ENCODE data around the gene USP49.

Gene USP49

GRCh38 chr6:41874741-41875140 is 20.4 kb downstream of the USP49 start:
- DNase-seq: no peak

DNA sequence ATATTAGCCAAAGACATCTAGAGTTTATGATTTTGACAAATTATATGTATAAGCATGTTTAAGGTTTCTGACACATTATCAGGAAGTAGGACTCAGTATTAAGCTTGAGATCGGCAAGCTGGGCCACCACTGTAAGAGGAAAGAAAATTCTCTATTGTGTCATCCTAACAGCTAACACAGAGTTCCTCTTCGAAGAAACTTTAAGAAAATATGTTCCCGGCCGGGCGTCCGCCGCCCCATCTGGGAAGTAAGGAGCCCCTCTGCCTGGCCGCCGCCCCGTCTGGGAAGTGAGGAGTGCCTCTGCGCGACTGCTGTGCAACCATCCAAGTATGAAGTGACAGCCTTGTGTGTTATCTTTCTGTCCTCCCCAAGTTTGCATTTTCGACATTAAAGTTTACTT is 23.0 kb downstream of the USP49 start:
- no peak for DNase-seq

DNA sequence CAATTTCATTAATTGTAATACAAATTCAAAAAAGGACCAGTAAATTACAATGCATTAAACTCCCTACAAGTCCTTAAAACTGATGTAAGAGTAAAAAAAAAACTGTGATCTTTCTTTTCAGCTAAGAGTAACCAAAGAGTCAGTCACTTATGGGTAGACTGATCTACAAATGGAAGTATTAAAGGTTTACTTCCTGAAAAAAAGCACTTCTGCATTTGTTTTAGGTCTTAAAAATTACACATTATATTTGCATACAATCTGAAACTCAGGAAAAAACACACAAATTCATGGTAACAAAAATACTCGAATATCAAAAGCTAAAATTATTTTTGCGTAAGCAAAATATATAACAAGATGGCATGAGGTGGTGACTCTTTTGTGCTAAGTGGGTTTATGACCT is 23.5 kb downstream of the USP49 start:
- no peak for DNase-seq

DNA sequence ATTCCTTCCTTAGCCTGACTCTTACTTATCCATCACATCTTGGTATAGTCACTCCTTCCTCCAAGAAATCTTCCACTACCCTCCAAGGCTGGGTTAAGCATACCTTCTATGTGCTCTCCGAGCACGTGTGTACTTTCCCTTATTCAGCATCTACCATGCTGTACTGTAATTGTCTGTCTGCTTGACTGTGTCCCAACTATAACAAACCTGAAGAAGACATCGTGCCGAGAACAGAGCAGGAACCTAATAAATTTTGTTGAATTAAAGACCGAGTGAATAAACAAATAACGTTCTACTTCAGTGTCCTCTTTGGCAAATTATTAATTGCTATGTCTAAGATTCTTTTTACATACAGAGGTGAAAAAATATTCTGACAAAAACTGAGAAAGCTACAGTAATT is 35.8 kb downstream of the USP49 start:
- no peak for DNase-seq

- DNase-seq: no peak
Observed at GRCh38 chr6:41858703-41859102, 36.5 kb downstream of the USP49 start.

DNA sequence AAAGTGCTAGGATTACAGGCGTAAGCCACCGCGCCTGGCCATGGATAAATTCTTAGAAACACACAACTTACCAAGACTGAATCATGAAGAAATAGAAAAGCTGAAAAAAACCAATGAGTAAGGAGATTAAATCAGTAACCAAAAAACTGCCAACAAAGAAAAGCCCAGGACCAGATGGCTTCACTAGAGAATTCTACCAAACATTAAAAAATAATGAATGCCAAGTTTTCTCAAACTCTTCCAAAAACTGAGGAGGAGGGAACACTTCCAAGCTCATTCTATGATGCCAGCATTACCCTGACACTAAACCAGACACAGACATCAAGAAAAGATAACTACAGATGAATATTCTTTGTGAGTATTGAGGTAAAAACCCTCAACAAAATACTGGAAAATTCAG is 44.3 kb downstream of the USP49 start:
- no peak for DNase-seq

DNA sequence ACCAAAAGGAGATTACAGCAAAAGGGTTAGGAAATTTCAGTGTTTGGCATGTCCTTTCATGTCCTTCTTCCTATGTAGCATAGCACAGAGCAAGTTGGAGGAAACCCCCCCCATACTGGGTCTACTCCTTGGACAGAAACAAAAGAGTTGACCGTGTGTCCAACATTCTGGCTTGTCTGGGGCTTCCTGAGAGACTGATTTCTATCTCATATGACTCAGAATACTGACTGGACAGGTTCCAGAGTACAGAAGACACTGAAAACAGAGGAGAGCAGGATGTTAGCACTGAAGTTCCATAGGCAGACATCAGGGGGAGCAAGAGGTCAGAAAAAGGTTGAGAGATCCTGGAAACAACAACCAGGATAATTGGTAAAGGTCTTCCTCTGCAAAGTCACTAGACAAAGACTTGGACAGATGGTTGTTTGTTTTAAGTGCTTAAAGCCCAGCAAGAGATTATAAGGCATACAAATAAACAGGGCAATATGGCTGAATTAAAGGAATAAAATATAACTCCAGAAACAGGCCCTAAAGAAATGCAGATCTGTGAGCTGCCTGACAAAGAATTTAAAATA is 48.4 kb downstream of the USP49 start:
- DNase-seq: peak; percentile 90

GRCh38 chr6:41843178-41843577 is 52.0 kb downstream of the USP49 start:
- no peak for DNase-seq

- no peak for DNase-seq
Observed at GRCh38 chr6:41840326-41840725, 54.8 kb downstream of the USP49 start.

DNA sequence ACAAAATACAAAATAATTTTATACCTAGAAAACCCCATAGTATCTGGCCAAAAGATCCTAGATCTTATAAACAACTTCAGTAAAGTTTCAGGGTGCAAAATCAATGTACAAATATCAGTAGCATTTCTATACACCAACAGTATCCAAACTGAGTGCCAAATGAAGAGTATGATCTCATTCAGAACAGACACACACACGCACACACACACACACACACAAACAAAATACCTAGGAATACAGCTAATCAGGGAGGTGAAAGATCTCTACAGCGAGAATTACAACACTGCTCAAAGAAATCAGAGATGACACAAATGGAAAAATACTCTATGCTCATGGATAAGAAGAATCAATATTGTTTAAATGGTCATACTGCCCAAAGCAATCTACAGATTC is 58.5 kb downstream of the USP49 start:
- DNase-seq: no peak

GRCh38 chr6:41836022-41836659 is 59.0 kb downstream of the USP49 start:
- DNase-seq: no peak

DNA sequence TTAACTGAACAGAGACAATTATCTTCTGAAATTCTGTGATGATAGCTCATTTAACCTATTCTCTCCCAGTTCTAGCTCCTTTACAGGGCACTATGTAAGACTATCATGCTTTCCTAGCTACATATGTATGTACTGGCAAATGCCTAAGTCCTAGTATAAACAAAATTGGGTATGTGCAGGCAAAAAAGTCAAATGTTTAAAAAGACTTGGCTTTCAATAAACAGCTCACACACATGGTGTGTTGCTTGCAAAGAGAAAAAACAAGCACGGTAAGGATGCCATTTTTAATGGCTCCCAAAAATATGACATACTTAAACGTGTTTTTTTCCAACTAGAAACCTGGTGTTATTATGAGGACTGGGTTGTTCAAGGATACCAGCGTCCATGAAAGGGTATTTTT is 62.9 kb downstream of the USP49 start:
- DNase-seq: no peak

- no peak for DNase-seq
Observed at GRCh38 chr6:41826343-41827022, 68.7 kb downstream of the USP49 start.

DNA sequence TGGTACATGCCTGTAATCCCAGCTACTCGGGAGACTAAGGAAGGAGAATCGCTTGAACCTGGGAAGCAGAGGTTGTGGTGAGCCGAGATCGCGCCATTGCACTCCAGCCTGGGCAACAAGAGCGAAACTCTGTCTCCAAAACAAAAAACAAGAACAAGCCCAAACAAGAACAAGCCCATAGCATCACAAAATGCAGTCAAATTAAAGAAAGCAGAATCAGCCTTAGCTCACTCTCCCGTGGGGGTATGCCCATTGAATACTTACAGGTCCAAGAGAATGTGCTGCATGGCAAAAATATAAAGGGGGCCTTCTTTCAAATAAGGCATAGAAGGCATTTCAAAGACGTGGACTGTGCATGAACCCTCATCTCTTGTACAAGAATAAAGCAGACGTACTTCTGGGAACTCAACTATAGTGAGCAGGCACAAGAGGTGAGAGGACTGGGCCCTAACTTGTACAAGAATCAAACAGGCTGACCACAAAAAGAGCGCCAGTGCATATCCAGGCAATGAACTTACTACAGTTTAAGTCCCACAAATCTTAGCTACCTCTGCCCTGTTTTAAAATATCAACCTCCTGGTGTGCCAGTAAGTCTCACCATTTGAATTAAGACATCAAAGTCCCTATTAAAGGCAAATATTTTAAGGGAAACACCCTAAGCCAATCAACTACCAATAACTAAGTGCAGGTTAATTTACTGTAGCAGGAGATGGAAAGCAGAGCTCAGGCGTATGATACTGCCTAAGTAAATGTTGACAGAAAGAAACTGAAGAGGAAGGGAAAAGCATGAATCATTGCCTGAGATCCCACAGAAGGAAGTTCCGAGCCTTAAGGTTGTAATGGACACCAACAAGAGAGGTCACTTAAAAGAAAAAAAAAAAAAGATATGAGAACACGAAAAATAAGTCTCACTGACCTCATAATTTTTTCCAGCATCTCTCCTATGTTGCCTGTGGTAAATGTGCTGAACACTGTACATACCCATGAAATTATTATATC is 70.3 kb downstream of the USP49 start:
- DNase-seq: no peak

GRCh38 chr6:41823178-41823577 is 72.0 kb downstream of the USP49 start:
- no peak for DNase-seq

DNA sequence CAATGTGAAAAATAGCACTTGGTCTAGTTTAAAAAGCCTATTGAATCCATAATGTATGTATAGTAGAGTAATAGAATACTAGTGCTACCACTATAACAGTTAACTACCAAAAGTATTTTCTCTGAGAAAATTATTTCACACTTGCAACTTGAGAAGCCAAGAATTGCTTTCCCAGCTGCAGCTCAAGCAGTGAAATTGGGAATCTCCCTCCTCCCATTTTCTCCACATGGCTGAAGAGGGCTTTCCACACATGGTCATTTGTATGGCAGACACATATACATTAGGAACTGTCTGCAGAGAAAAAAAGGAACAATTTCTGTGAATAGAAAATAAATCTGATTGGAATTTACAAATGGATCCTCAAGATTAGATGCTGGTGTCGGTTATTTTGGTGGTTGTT is 73.2 kb downstream of the USP49 start:
- no peak for DNase-seq

DNA sequence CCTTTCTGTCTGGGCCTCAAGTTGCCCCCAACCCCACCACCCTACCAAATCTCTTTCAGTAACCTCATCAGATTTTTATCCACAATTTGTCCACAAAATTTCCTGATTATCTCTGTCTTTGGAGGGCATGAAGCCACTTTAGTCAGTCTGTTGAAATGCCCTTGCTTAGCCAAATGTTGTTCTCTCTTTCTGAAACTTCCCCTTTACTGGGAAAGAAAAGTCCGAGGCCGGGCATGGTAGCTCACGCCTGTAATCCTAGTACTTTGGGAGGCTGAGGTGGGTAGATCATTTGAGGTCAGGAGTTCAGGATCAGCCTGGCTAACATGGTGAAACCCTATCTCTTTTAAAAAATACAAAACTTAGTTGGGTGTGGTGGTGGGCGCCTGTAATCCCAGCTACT is 73.9 kb downstream of the USP49 start:
- DNase-seq: no peak

GRCh38 chr6:41818271-41819054 is 76.7 kb downstream of the USP49 start:
- DNase-seq: no peak

- no peak for DNase-seq
Observed at GRCh38 chr6:41815587-41815986, 79.6 kb downstream of the USP49 start.

DNA sequence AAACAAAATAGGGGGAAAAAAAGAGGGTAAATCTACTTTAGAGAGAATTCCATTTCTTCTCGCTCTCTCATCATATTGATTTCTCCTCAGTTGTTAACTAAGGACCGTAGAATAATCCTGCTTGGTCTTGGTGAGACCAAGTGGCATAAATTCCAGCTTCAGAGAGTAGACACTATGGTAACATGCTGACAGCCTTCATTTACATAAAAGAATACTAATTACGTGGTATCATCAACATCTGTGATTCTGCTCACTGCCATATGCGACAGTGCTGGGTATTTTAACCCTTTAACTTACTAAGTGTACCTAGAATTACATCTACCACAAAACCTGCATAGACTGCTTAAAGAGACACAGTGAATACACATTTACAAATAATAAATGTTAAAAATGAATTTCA is 80.5 kb downstream of the USP49 start:
- DNase-seq: no peak

- no peak for DNase-seq
Observed at GRCh38 chr6:41813956-41814355, 81.2 kb downstream of the USP49 start.

DNA sequence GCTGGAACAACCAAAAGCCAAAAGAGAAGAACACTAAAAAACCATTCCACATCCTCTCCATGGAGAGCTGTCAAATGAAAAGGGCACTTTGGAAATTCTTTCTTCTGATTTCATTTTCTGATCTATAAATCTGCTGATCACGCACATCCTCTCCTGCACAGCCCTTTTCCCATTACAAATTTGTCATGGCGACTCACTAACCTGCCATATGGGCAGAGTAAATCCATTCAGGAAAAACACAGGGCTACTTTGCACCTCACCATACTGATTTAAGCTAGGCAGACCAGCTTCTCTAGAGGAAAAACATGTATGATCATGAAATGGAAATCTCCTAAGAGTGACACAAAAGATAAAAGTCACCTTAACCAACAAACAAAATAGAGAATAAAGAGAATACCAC is 81.7 kb downstream of the USP49 start:
- no peak for DNase-seq

All from fibroblast of skin of back (primary cell).